HCT116 (cell line): Measurements from ENCODE around the gene CFAP57. TPM values are rescaled to one million over a fixed set of nuclear protein-coding genes. Genes with fewer than 3 reads are reported as not detected.

Experiments
- ATAC-seq: fragments of 200-7000 bp; cut with Tn5 transposase; 2 replicates; pipeline ENCODE4 v1.9.1; 2020; ENCODE audit warnings: mild to moderate bottlenecking, moderate library complexity
- BruUV-seq: library from RNA; stranded (reverse); fragments of 400-500 nt; replicated peaks from 2 replicates; lab custom pipeline; 2021; lab: Mats Ljungman, UMichigan
- CTCF ChIA-PET: fragments of 300-600 bp; sonication (Branson Sonifier 250); formaldehyde crosslinking; loops from one replicate; lab custom pipeline; 2021; ENCODE audit warnings: antibody characterized with exemption; lab: Charles Lee
- POLR2A ChIA-PET: fragments of 300-600, 350-600 bp; sonication (Branson Sonifier 250); formaldehyde crosslinking; loops from one replicate; lab custom pipeline; 2021; ENCODE audit warnings: antibody characterized with exemption; lab: Charles Lee
- RAD21 ChIA-PET, 2 experiments: fragments of 300-600 bp; sonication (Branson Sonifier 250); formaldehyde crosslinking; loops; one replicate each; lab custom pipeline; 2023; ENCODE audit warnings: low total read pairs in 2 of 2; ENCODE audit not compliant: uncharacterized antibody in 2 of 2, unreplicated experiment in 2 of 2, low non-redundant PET in 1 of 2; lab: Charles Lee
- DNase-seq: peaks from one replicate; pipeline ENCODE4 v3.0.0-alpha.2; 2010; ENCODE audit warnings: low read depth, low spot score
- H2AFZ ChIP-seq: fragments of 200-600 bp; shearing (Covaris generic), sonication (generic); 2 replicates; pipeline ENCODE4 v1.6.1; 2017; ENCODE audit warnings: low read depth, mixed run types, mixed read lengths, antibody characterized with exemption, low read length; ENCODE audit not compliant: poor library complexity, severe bottlenecking
- H3K27ac ChIP-seq: 2 replicates; pipeline ENCODE4 v1.5.1; 2012; ENCODE audit warnings: low read depth, low read length
- H3K27me3 ChIP-seq: fragments of 200-600 bp; sonication (generic); 2 replicates; pipeline ENCODE4 v1.6.1; 2016; ENCODE audit warnings: mixed run types, low read length, mixed read lengths; ENCODE audit not compliant: insufficient read depth
- H3K36me3 ChIP-seq, 2 experiments: fragments of 200-500 bp in 1 of 2; fragments of 200-600 bp in 1 of 2; sonication (Bioruptor generic) in 1 of 2; sonication (generic) in 1 of 2; 2 replicates each; pipeline versions ENCODE4 v1.5.1 to v1.6.1; 2014 to 2016; ENCODE audit warnings: low read length in 2 of 2, inconsistent platforms in 1 of 2, mixed read lengths in 1 of 2, mixed run types in 1 of 2; ENCODE audit not compliant: insufficient read depth in 2 of 2, control insufficient read depth in 1 of 2
- H3K4me1 ChIP-seq, 2 experiments: fragments of 200-600 bp in 1 of 2; sonication (generic) in 1 of 2; 2 replicates each; pipeline versions ENCODE4 v1.5.1 to v1.6.1; 2012 to 2017; ENCODE audit warnings: low read length in 2 of 2, inconsistent platforms in 1 of 2, mild to moderate bottlenecking in 1 of 2, mixed read lengths in 1 of 2, mixed run types in 1 of 2, moderate library complexity in 1 of 2; ENCODE audit not compliant: insufficient read depth in 2 of 2, control insufficient read depth in 1 of 2
- H3K4me2 ChIP-seq: fragments of 200-600 bp; sonication (generic); 2 replicates; pipeline ENCODE4 v1.6.1; 2017; ENCODE audit warnings: mixed run types, low read length, mixed read lengths
- H3K4me3 ChIP-seq, 2 experiments: fragments of 200-600 bp in 1 of 2; sonication (generic) in 1 of 2; replicated peaks in 1 of 2; 2 replicates each; pipeline ENCODE4 v1.5.1; 2011 to 2016; ENCODE audit warnings: low read length in 2 of 2, control low read depth in 1 of 2, low read depth in 1 of 2, mild to moderate bottlenecking in 1 of 2, mixed read lengths in 1 of 2, mixed run types in 1 of 2
- H3K79me2 ChIP-seq: fragments of 200-600 bp; sonication (generic); 2 replicates; pipeline ENCODE4 v1.6.1; 2017; ENCODE audit warnings: mild to moderate bottlenecking, mixed run types, low read length, moderate library complexity, mixed read lengths; ENCODE audit not compliant: insufficient read depth
- H3K9ac ChIP-seq: fragments of 200-600 bp; sonication (generic); 2 replicates; pipeline ENCODE4 v1.6.1; 2016; ENCODE audit warnings: low read length, mixed read lengths
- H3K9me2 ChIP-seq: fragments of 200-600 bp; sonication (generic), shearing (Covaris generic); 2 replicates; pipeline ENCODE4 v1.6.1; 2017; ENCODE audit warnings: mixed run types, mild to moderate bottlenecking, moderate library complexity; ENCODE audit not compliant: insufficient read depth
- H3K9me3 ChIP-seq, 2 experiments: fragments of 200-500 bp in 1 of 2; fragments of 200-600 bp in 1 of 2; sonication (Bioruptor generic) in 1 of 2; sonication (generic) in 1 of 2; 2 replicates each; pipeline ENCODE4 v1.6.1; 2014 to 2017; ENCODE audit warnings: low read length in 2 of 2, mixed read lengths in 2 of 2, inconsistent platforms in 1 of 2, low read depth in 1 of 2, mild to moderate bottlenecking in 1 of 2, mixed run types in 1 of 2, moderate library complexity in 1 of 2; ENCODE audit not compliant: control insufficient read depth in 1 of 2, insufficient read depth in 1 of 2
- H4K20me1 ChIP-seq: fragments of 200-600 bp; sonication (generic), shearing (Covaris generic); 2 replicates; pipeline ENCODE4 v1.6.1; 2017; ENCODE audit warnings: mixed run types, mild to moderate bottlenecking, moderate library complexity; ENCODE audit not compliant: insufficient read depth
- CBX3 ChIP-seq: IDR thresholded peaks from 2 replicates; pipeline ENCODE4 v1.6.1; 2012; ENCODE audit warnings: low read depth
- EGR1 ChIP-seq: IDR thresholded peaks from 2 replicates; pipeline ENCODE4 v1.6.1; 2012; ENCODE audit warnings: low read depth
- ELF1 ChIP-seq: IDR thresholded peaks from 2 replicates; pipeline ENCODE4 v1.6.1; 2012; ENCODE audit warnings: low read depth, borderline replicate concordance
- EZH2 ChIP-seq: fragments of 200-600 bp; sonication (generic); IDR thresholded peaks from 2 replicates; pipeline ENCODE4 v1.6.1; 2017; ENCODE audit warnings: antibody characterized with exemption, mixed run types
- EZH2phosphoT487 ChIP-seq: fragments of 200-600 bp; IDR thresholded peaks from 2 replicates; pipeline ENCODE4 v1.6.1; 2018; ENCODE audit warnings: antibody characterized with exemption, borderline replicate concordance
- FOSL1 ChIP-seq: IDR thresholded peaks from 2 replicates; pipeline ENCODE4 v1.6.1; 2012; ENCODE audit warnings: low read depth
- JUND ChIP-seq: IDR thresholded peaks from 2 replicates; pipeline ENCODE4 v1.6.1; 2012
- MAX ChIP-seq: IDR thresholded peaks from 2 replicates; pipeline ENCODE4 v1.6.1; 2012
- POLR2A ChIP-seq: IDR thresholded peaks from 2 replicates; pipeline ENCODE4 v1.7.0; 2011; ENCODE audit warnings: borderline replicate concordance; ENCODE audit not compliant: insufficient read depth, insufficient read length; ENCODE audit errors: extremely low read depth
- POLR2AphosphoS5 ChIP-seq: IDR thresholded peaks from 2 replicates; pipeline ENCODE4 v1.6.1; 2011; ENCODE audit warnings: mild to moderate bottlenecking, low read depth, low read length, moderate library complexity
- RAD21 ChIP-seq: IDR thresholded peaks from 2 replicates; pipeline ENCODE4 v1.6.1; 2012; ENCODE audit warnings: low read depth, mild to moderate bottlenecking
- SIN3A ChIP-seq: IDR thresholded peaks from 2 replicates; pipeline ENCODE4 v1.6.1; 2012; ENCODE audit warnings: low read depth
- SP1 ChIP-seq: IDR thresholded peaks from 2 replicates; pipeline ENCODE4 v1.6.1; 2012; ENCODE audit warnings: low read depth
- SRF ChIP-seq: IDR thresholded peaks from 2 replicates; pipeline ENCODE4 v1.6.1; 2012; ENCODE audit warnings: low read depth
- TCF7L2 ChIP-seq: IDR thresholded peaks from 2 replicates; pipeline ENCODE4 v1.7.0; 2011; ENCODE audit warnings: borderline replicate concordance, inconsistent platforms; ENCODE audit not compliant: insufficient read depth, insufficient read length; ENCODE audit errors: extremely low read depth
- YY1 ChIP-seq: IDR thresholded peaks from 2 replicates; pipeline ENCODE4 v1.6.1; 2011; ENCODE audit warnings: low read length, low read depth, moderate library complexity, mild to moderate bottlenecking; ENCODE audit not compliant: insufficient replicate concordance; ENCODE audit errors: extremely low read depth
- ZFX ChIP-seq: fragments of 450-650 bp; IDR thresholded peaks from 2 replicates; pipeline ENCODE4 v1.6.1; 2017
- ZNF274 ChIP-seq: fragments of 200-500 bp; sonication (Bioruptor generic); IDR thresholded peaks from 2 replicates; pipeline ENCODE4 v1.6.1; 2014; ENCODE audit warnings: mild to moderate bottlenecking, low read depth, low read length, inconsistent platforms
- intact Hi-C: fragments of 100-400 bp; cut with micrococcal nuclease; formaldehyde crosslinking; loops from 2 replicates; pipeline ENCODE4 v1.10.0; 2022
- total RNA-seq: library from RNA; stranded (reverse); gene quantifications from one replicate; pipeline ENCODE4 v1.2.1, GENCODE V29; 2021; ENCODE audit not compliant: unreplicated experiment
- TF ChIP-seq, protein P1 (sequence below), 3 experiments: fragments of 200-600 bp in 1 of 3; sonication (generic) in 1 of 3; IDR thresholded peaks in 2 of 3; conservative IDR thresholded peaks in 1 of 3; 2 replicates each; pipeline ENCODE4 v1.5.1; 2012 to 2017; ENCODE audit warnings: low read depth in 2 of 3, low read length in 2 of 3, antibody characterized with exemption in 1 of 3, borderline replicate concordance in 1 of 3, control low read depth in 1 of 3, mild to moderate bottlenecking in 1 of 3, mixed read lengths in 1 of 3, mixed run types in 1 of 3, moderate library complexity in 1 of 3; ENCODE audit not compliant: insufficient read depth in 1 of 3
- TF ChIP-seq, protein P2 (sequence below): IDR thresholded peaks from 2 replicates; pipeline ENCODE4 v1.6.1; 2011; ENCODE audit warnings: mild to moderate bottlenecking, low read length, moderate library complexity; ENCODE audit not compliant: insufficient replicate concordance; ENCODE audit errors: extremely low read depth

The CFAP57 gene
- total RNA-seq, 1 experiment from 2014 or later, result 0.49 TPM

DNA sequence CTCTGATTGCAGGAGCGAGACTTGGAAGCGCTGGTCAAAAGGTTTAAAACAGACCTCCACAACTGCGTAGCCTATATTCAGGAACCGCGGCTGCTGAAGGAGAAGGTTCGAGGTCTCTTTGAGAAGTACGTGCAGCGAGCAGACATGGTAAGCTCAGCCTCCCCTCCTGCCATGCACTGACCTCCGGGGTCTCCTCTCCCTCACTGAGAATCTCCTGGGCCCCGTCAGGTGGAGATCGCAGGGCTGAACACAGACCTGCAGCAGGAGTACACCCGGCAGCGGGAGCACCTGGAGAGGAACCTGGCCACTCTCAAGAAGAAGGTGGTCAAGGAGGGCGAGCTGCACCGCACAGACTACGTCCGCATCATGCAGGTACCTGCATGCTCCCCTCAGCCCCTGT is 62.1 kb downstream of the CFAP57 start:
- CTCF ChIA-PET, result interaction anchor here (0.9 to 1.2 kb wide), 2 partner anchors 149 to 180 kb away, joined by 3 read pairs; no protein-coding TSS in a partner anchor
- no peak overlapping the region for H3K9ac ChIP-seq
- intact Hi-C loops, result no loop called here
- no peaks in the 10 kb centered on the region for H4K20me1 ChIP-seq
- H3K9me3 ChIP-seq, result no peaks in the 10 kb centered on the region
- TF ChIP-seq SP1 (no peak), EZH2 (no peak), POLR2AphosphoS5 (no peak), SIN3A (no peak), POLR2A (no peak), RAD21 (no peak), ELF1 (no peak), MAX (no peak), CBX3 (no peak), TCF7L2 (no peak), YY1 (no peak), EGR1 (no peak), JUND (no peak), ZFX (no peak), SRF (no peak), ZNF274 (no peak), EZH2phosphoT487 (no peak), FOSL1 (no peak)
- TF ChIP-seq, protein P1, sequence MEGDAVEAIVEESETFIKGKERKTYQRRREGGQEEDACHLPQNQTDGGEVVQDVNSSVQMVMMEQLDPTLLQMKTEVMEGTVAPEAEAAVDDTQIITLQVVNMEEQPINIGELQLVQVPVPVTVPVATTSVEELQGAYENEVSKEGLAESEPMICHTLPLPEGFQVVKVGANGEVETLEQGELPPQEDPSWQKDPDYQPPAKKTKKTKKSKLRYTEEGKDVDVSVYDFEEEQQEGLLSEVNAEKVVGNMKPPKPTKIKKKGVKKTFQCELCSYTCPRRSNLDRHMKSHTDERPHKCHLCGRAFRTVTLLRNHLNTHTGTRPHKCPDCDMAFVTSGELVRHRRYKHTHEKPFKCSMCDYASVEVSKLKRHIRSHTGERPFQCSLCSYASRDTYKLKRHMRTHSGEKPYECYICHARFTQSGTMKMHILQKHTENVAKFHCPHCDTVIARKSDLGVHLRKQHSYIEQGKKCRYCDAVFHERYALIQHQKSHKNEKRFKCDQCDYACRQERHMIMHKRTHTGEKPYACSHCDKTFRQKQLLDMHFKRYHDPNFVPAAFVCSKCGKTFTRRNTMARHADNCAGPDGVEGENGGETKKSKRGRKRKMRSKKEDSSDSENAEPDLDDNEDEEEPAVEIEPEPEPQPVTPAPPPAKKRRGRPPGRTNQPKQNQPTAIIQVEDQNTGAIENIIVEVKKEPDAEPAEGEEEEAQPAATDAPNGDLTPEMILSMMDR (IDR thresholded peaks at IDR 0.05 in 2 of 3, conservative IDR thresholded peaks at IDR 0.05 in 1 of 3; ENCODE audit: borderline replicate concordance in 1 of 3, insufficient read depth in 1 of 3, low read depth in 2 of 3, low read length in 2 of 3), result no peak
- TF ChIP-seq, protein P2, sequence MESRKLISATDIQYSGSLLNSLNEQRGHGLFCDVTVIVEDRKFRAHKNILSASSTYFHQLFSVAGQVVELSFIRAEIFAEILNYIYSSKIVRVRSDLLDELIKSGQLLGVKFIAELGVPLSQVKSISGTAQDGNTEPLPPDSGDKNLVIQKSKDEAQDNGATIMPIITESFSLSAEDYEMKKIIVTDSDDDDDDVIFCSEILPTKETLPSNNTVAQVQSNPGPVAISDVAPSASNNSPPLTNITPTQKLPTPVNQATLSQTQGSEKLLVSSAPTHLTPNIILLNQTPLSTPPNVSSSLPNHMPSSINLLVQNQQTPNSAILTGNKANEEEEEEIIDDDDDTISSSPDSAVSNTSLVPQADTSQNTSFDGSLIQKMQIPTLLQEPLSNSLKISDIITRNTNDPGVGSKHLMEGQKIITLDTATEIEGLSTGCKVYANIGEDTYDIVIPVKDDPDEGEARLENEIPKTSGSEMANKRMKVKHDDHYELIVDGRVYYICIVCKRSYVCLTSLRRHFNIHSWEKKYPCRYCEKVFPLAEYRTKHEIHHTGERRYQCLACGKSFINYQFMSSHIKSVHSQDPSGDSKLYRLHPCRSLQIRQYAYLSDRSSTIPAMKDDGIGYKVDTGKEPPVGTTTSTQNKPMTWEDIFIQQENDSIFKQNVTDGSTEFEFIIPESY, result no peak
- H3K9me2 ChIP-seq, result no peaks in the 10 kb centered on the region
- POLR2A ChIA-PET, result no interaction called here
- no peak overlapping the region for H3K27ac ChIP-seq
- no peak overlapping the region for H2AFZ ChIP-seq
- no peaks in the 10 kb centered on the region for H3K27me3 ChIP-seq
- no TSS peak for BruUV-seq
- no peak overlapping the region for H3K4me2 ChIP-seq
- DNase-seq (no peak), ATAC-seq (no peak)
- RAD21 ChIA-PET, result no interaction called here
- peaks cover 4 to 7% of the 10 kb centered on the region in 2 experiments; a peak in 2 of 4 replicates for H3K4me1 ChIP-seq
- H3K79me2 ChIP-seq, result no peaks in the 10 kb centered on the region
- no peaks in the 10 kb centered on the region for H3K36me3 ChIP-seq
- no peak overlapping the region for H3K4me3 ChIP-seq
